Hematopoietic multipotent progenitor cell treated with erythropoietin and hydrocortisone succinate and interleukin-3 and kit ligand, for 6 days (in vitro differentiated cells): ENCODE results near the gene HOXA6.
A peak's percentile ranks its signal among the peaks of the same experiment; 100 is the strongest.

ENCODE experiments used
- DNase-seq: peaks from one replicate; pipeline ENCODE4 v3.0.0-alpha.2; 2015

The HOXA6 gene

GRCh38 chr7:27184337-27185012 is 36.9 kb upstream of the HOXA6 start:
- peak; percentile 66 for DNase-seq

- DNase-seq: no peak
Measured at GRCh38 chr7:27183682-27184336, 36.2 kb upstream of the HOXA6 start.

GRCh38 chr7:27182861-27183681 is 35.5 kb upstream of the HOXA6 start:
- DNase-seq: no peak

GRCh38 chr7:27182285-27182841 is 34.8 kb upstream of the HOXA6 start:
- DNase-seq: no peak

GRCh38 chr7:27181795-27182275 is 34.3 kb upstream of the HOXA6 start:
- no peak for DNase-seq

- no peak for DNase-seq
Measured at GRCh38 chr7:27180431-27181420, 33.2 kb upstream of the HOXA6 start.

- DNase-seq: peak; percentile 86
Measured at GRCh38 chr7:27179503-27180430, 32.2 kb upstream of the HOXA6 start.

GRCh38 chr7:27179030-27179429 is 31.5 kb upstream of the HOXA6 start:
- DNase-seq: no peak

GRCh38 chr7:27178366-27178765 is 30.8 kb upstream of the HOXA6 start:
- no peak for DNase-seq

- no peak for DNase-seq
Measured at GRCh38 chr7:27177795-27178320, 30.3 kb upstream of the HOXA6 start.

GRCh38 chr7:27176962-27177794 is 29.6 kb upstream of the HOXA6 start:
- no peak for DNase-seq

GRCh38 chr7:27176524-27176845 is 28.9 kb upstream of the HOXA6 start:
- no peak for DNase-seq

- DNase-seq: no peak
Measured at GRCh38 chr7:27175626-27176523, 28.3 kb upstream of the HOXA6 start.

GRCh38 chr7:27174874-27175625 is 27.5 kb upstream of the HOXA6 start:
- no peak for DNase-seq

- DNase-seq: peak; percentile 40
Measured at GRCh38 chr7:27173956-27174873, 26.6 kb upstream of the HOXA6 start, which contains the start of gene HOXA10. Gene HOXA10 (minus strand): TSS chr7:27174320. CDS start chr7:27174306, 14 bp downstream.

- peak; percentile 69 for DNase-seq
Measured at GRCh38 chr7:27173511-27173955, 26.0 kb upstream of the HOXA6 start.
